ENCODE data around the gene ARF4.
A peak's percentile ranks its signal among the peaks of the same experiment; 100 is the strongest.
"Not testable (repeated sequence)": the region's sequence is repeated elsewhere in the genome, so short reads cannot be mapped to it uniquely, and the experiment has no call there.

The ARF4 gene

DNA sequence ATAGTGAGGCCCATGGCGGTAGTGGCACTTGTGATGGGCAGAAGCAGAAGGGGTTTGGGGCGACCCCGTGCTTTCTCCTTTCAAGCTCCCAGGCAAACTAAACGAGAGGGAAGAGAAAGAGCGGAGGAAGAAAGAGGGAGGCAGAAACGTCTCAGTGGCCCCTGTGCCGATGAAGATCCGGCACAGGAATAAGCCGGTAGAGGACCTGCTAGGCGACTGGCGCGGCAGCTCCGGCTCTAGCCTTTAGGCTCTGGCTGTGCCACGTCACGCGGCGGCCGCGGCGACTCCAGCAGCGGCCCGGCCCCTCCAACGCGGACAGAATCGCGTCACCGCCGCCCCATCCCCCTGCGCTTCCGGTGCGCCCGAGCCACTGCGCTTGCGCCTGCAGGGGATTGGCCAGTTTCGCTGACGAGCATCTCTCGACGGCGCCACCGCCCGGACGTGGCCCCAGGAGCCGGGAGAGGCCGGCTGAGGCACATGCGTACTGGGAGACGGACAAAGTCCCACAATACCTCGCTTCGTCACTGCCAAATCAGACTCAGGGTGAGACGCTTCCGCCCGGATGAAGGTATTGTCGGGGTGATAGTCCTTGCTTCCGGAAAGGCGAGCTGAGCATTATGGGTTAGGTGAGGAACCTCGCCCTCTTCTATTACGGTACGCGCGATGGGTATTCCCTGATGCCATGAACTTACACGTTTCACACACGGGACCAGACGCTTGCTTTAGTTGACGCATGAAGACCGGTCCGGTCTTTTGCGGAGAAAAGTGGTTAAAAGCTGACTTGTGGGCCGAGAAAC, at the start of gene ARF4:
ARF4 (minus strand) TSS at position 218 of the 797 bp plus-strand sequence; CDS start at position 14, 204 bp downstream.
- DNase-seq: peak; percentile 80 to 92

DNA sequence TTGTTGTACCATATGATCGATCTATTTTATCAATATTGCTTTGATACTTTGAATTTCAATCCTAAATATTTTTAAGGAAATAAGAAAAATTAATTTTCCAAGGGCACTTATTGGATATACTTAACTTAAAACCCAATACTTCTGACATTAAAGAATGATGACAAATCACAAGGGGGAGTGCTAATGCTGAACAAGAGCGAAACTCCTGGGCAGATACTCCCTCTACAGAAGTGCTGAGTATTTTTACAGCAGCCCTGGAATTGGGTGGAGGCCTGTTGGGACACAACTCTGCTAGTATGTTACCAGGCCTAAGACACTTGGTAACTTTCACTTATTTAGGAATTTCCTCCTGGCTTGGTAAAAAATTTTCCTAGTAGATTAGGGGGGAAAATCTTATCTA, 49.6 kb upstream of the ARF4 start:
- no peak for DNase-seq

GRCh38 chr3:57644740-57645139, 47.6 kb upstream of the ARF4 start:
- no peak for DNase-seq

GRCh38 chr3:57637391-57637790, 40.2 kb upstream of the ARF4 start:
- DNase-seq: no peak

- not testable (repeated sequence) for DNase-seq
These were observed 37.1 kb upstream of the ARF4 start for GRCh38 chr3:57634259-57634658.

- DNase-seq: peak in 1 of 2 experiments; percentile 12
These were observed 30.8 kb upstream of the ARF4 start for GRCh38 chr3:57627976-57628375.

DNA sequence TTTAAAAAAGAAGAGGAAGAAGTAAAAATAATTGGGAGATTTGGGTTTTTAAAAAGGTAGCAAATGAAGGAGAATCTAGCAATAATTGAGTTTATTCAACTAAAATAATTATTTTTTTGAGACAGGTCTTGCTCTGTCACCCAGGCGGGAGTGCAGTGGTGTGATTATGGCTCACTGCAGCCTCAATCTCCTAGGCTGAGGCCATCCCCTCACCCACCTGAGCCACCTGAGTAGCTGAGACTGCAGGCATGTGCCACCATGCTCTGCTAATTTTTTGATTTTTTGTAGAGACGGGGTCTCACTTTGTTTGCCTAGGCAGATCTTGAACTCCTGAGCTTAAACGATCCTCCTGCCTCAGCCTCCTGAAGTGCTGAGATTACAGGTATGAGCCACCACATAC, 27.7 kb upstream of the ARF4 start:
- no peak for DNase-seq

DNA sequence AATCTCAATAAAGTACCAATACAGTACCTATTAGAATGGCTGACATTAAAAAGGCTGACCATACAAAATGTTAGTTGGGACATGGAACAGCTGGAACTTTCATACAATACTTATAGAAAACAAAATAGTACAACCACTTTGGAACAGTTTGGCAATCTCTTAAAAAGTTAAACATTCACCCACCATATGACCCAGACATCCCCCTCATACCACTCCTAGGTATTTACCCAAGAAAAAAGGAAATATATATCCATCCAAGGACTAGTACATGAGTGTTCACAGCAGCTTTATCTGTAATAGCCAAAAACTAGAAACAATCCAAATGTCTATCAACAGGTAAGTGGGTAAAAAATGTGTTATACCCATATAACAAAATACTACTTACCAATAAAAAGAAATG, 25.2 kb upstream of the ARF4 start:
- no peak for DNase-seq

DNA sequence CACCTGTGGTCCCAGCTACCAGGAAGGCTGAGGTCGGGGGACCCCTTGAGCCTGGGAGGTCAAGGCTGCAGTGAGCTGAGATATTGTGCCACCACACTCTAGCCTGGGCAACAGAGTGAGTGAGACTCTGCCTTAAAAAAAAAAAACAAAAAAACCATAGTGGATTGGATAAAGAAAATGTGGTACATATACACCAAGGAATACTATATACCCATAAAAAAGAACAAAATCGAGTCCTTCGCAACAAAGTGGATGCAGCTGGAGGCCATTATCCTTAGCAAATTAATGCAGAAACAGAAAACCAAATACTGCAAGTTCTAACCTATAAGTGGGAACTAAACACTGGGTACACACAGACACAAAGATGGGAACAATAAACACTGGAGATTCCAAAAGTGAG, 20.6 kb upstream of the ARF4 start:
- no peak for DNase-seq

- DNase-seq: no peak
These were observed 19.1 kb upstream of the ARF4 start for GRCh38 chr3:57616233-57616632.

- not testable (repeated sequence) for DNase-seq
These were observed 14.7 kb upstream of the ARF4 start for GRCh38 chr3:57611870-57612269.

GRCh38 chr3:57605683-57606082, 8.5 kb upstream of the ARF4 start:
- no peak for DNase-seq

DNA sequence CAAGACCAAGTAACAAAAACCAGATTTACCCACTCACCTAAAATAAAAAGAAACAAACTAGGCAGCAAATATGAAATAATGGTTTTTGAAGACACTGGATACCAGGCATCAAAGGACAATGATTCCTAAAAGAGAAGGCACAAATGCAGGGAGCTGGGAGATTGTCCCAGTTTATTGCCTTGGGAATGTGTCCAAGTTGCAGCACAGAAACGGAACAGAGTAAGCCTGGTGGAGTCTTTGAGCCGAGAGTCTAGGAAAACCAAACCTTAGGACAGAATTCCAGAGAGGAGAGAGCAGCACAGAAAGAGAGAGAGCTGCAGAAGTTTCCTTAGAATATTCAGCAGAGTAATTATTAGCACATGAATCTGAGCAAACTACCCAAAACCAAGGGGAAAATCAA, 7.8 kb upstream of the ARF4 start:
- no peak for DNase-seq

GRCh38 chr3:57600195-57600594, 3.1 kb upstream of the ARF4 start:
- DNase-seq: no peak

DNA sequence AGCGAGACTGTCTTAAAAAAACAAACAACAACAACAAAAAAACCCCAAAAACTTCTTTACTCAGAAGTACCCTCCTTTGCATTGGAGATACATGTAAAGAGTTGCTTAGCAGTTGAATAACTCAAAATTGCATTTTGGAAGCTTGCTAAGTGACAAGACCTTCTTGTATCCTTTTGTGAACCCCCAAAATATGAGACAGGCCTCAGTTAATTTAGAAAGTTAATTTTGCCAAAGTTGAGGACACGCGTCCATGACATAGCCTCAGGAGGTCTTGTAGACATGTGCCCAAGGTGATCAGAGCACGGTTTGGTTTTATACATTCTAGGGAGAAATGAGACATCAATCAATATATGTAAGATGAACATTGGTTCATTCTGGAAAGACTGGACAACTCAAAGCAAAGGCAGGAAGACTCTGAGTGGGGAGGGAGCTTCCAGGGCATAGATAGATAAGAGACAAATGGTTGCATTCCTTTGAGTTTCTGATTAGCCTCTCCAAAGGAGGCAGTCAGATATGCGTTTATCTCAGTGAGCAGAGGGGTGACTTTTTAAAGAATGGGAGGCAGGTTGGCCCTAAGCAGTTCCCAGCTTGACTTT, 1.7 kb upstream of the ARF4 start:
- no peak for DNase-seq

GRCh38 chr3:57596495-57597126, 533 bp downstream of the ARF4 start:
- no peak for DNase-seq

- DNase-seq: no peak
These were observed 2.6 kb downstream of the ARF4 start for GRCh38 chr3:57594576-57594975.

- DNase-seq: no peak
These were observed 3.0 kb downstream of the ARF4 start for GRCh38 chr3:57594144-57594543.

DNA sequence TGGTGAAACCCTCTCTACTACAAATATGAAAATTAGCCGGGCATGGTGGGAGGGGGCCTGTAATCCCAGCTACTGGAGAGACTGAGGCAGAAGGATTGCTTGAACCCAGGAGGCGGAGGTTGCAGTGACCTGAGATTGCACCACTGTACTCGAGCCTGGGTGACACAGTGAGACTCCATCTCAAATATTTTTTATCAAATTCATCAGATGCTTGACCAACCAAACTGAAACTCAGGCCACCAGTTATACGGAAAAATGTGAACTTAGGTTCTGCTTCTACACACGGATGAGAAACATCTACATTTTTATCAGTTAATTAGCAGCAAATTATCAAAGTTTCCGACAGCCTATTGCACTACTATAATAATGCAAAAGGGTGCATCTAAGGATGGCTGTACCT, 4.8 kb downstream of the ARF4 start:
- DNase-seq: no peak

DNA sequence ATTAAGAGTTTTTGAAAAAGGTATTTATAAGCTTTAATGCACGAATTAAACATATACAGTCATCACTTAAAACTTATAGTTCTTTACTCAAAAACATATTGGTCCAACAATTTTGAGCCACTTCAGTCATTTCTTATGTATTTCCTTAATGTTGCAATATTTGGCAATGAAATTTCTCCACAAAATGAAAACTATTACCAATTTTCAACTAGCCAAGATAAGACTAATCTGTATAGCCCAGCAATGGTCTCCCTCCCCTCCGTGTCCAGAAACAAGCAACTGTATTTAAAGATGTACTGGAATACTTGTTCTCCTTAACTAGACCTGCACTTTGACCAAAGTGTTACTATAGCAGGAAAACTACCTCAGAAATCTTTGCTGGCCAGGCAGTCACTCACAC, 9.2 kb downstream of the ARF4 start:
- DNase-seq: no peak

DNA sequence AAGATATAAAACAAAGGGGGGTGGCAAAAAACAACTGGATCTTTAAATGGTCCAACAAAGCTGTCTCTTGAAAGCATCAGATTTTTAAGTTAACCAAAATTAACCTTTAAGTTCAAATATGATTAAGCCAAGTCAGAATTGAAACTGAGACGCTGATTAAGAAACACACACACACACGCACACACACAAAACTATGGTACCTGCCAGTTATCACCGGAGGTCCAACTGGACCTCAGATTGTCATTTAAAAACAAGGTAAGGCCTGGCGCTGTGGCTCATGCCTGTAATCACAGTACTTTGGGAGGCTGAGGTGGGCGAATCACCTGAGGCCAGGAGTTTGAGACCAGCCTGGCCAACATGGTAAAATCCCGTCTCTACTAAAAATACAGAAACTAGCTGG, 10.4 kb downstream of the ARF4 start:
- no peak for DNase-seq

GRCh38 chr3:57583544-57583943, 13.6 kb downstream of the ARF4 start:
- DNase-seq: no peak

DNA sequence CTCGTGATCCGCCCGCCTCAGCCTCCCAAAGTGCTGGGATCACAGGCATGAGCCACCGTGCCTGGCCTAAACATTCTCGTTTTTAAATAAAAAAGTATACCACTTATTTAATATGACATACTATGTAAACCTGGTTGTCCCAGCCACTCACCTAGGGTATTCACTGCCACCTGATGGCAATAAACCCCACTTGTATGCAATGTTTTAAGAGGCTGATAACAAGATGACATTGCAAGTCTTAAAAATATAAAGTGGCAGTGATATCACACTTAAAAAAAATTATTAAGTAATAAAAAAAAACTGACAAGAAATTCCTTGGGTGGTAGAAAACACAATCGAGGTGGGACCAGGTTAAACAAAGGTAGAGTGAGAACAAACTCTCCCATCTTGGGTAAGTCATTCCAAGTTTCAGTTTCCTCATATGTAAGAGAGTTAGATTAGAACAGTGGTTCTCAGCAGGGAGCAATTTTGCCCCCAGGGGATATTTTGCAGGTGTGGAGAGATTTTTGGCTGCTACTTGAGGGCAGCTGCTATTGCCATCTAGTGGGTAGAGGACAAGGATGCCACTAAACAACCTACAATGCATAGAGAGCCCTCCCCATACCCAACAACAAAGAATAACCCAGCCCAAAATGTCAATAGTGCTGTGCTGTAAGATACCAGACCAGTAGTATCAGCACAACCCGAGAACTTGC, 14.5 kb downstream of the ARF4 start:
- no peak for DNase-seq

DNA sequence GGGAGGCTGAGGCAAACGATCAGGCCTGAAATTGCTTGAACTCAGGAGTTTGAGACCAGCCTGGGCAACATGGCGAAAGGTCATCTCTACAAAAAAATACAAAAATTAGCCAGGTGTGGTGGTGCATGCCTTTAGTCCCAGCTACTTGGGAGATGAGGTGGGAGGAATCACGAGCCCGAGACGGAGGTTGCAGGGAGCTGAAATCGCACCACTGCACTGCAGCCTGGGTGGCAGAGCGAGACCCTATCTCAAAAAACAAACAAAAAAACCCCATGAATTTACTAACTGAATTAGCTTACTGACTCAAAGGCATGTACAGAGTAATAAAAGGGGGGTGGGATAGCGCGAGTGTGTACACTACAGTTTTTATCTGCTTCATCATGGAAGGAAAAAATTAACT, 19.3 kb downstream of the ARF4 start:
- DNase-seq: no peak

Data from NCI-H187 (cell line).